CD4-positive, alpha-beta T cell treated with Interleukin-2 at 100 ng/mL for 4 hours (primary cell): ENCODE results near the gene TMEM72.

Source experiments
- DNase-seq: peaks from one replicate; pipeline ENCODE4 v3.0.0-alpha.2; 2020; ENCODE audit warnings: low spot score

The TMEM72 gene

DNA sequence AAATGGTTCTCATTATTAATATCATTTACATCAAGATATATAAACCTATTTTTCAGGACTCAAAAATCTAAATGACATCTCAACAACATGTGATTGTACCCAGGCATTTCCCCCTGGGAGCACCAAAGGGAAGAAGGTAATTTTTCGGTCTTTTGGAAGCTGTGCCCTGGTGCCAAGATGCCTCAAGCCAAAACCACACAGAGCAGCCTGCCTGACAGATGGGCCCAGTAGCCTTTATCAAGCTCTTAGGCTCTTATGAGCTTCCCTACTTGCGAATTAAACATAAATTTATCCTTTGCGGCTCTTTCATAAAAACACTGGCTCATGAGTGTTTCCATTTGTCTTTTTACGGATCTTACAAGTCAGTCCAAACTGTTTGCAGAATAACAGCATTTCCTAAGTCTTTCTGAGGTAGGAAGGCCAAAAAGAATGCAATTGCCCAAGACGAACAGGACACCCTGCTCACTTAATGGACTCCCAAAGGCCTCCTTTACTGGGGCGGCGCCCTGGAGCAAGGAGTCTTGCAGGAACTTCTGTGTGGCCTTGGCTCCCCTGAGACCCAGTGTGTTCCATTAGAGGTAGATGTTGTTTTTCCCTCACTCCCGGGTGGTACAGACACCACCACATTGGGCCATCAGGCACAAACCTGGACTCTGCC lies 44.4 kb downstream of the TMEM72 start:
- no peak for DNase-seq

DNA sequence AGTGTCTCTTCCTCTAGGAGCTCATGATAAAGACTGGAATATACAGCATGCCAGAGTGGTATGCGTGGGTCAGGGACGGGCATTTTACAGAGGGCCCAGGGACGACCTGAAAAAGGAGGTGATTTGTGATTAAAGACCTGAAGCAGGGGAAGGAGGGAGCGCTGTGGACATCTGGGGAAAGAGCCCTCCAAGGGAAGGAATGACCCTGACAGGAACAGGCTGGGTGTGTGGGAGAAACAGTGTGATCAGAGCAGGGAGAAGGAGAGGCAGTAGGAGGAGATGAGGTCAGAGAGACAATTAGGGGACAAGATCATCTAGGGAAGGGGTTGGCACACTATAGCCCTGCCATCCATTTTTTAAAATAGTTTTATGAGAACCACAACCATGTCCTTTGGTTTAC lies 45.1 kb downstream of the TMEM72 start:
- no peak for DNase-seq

DNA sequence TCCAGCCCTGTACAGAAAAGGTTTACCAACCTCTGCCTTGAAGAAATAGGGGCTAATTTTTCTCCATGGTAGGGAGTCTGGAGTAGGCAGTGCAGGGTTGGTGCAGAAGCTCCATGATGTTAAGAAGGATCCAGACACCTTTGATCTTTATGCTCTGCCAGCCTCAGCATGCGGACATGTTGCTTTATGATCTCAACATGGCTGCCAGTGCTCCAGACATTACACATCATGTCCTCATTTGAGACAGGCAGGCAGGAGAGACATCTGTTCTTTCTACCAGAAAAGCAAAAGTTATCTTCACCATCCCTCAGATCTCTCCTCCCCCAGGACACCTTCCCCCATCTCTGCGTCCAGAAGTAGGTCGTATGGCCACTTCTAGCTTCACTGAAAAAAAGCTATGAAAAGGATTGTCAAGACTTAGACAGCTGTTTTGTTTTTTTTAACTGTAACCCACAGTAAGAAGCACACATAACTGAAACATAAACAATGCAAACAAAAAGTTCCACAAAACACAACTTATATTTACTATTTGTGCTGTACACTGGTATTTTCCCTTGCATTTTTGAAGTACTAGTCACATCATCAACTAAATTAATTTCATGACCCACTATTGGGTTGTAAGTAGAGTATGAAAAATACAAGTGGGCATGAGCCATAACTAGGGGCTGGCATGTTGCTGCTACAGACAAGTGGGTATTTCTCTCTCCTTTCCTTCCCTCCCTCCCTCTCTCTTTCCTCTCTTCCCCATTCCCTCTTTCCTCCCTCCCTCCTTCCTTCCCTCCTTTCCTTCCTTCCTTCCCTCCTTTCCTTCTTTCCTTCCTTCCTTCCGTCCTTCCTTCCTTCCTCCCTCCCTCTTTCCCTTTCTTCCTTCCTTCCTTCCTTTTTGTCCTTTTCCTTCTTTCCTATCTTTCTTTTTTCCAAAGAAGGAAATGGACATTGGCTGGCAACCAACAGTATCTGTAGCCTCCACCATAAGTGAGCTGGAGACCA lies 45.9 kb downstream of the TMEM72 start:
- DNase-seq = no peak

DNA sequence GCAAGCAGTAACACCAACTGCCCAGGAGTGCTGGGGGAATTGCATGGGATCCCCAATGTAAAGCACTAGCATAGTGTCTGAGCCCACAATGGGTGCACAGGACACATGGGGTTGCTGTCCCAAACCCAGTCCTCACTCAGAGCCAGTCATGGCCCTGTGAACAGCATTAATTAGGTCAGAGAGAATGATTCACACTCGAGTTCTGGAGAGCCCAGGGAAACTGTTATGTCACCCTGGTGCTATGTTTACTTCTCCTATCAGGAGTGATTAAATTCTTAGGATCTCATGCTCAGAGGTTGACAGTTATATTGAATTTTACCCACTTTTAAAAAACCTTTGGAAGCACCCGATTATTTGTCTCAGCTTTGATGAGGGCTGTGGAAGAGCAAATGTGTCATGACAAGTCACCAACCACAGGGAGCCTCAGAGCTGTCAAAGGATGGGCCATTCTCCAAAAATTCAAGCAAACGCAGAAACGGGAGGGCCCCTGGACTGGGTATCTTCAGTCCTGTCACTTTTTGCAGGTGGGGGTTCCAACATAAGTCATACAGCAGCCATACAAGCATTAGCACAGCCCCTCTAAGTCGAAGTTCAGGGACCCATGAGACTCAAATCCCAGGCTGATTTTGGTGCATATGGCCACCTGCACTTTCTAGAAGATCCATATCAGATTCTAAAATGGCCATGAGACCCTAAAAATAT lies 47.2 kb downstream of the TMEM72 start:
- DNase-seq = no peak

DNA sequence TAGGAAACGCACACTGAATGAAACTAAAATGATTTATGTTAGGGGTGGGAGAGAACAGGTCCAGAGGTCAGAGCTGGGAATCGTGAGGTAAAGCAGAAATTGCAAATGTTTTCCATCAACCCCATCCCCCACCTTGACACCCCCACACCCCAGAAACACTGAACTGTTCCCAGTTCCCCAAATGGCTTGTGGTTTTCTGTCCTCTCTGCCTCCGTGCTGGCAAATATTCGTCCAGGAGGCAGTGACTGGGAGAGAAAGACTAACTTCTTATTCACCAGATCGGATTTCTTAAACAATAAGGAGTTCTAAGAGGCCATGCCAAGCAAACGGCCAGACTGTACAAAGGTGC lies 47.7 kb downstream of the TMEM72 start:
- no peak for DNase-seq

DNA sequence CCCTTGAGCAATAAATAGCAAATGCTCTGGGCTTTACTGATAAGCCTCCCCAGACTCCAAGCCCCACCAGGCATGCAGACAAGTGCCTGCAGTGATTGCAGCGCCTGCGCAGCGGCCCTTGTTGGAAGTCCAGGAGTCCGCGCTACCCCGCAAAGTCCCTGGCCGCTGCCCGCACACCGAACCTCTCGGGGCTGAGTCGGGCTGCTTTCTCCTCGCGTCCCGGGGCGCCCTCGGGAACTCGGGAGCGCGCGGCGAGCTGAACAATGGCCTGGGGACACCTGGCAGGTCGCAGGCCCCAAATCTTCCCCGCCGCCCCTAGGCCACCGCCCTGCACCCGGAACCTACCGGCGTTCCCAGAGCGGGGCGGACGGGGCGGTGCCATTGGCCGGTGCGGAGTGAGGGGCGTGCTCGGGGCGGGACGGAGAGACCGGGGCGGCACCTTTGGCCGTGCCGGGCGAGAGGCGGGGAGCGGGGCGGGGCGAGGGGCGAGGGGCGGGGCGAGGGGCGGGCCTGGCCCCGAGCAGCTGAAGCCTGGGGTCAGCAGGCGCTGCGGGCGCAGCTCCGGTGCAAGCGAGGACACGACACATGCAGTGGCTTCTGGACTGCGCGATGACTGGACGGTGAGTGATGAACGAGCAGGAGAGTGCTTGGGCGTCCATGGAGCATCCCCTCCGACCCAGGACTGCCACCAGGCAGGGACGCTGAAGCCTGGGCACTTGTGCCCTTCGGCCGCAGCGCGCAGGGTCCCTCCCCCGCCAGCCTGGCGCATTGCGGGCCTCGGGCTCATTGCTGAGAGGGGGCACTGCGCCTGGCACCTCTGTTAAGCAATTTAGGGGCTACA lies 48.3 kb downstream of the TMEM72 start, which contains the start of gene RASSF4:
Gene RASSF4 (plus strand): TSS at position 556 of the 841 bp plus-strand sequence. CDS start 10,401 bp downstream, outside the sequence.
- peak; percentile 91 for DNase-seq

DNA sequence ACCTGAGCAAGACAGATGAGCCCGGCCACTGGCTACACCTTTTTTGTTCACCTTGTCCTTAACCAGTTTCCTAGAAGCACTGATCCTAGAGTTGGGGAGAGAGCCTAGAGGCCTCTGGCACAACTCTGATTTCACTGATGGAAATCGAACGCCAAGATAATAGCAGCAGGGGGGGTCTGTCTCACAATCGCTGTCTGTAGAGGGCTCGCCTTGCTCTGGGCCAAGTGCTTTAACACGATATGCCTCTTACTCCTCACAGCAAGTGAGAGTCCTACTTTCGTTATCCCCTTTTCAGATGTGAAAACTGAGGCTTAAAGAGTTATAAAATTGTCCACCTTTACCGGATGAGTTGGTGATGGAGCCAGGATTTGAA lies 48.9 kb downstream of the TMEM72 start:
- DNase-seq = no peak

DNA sequence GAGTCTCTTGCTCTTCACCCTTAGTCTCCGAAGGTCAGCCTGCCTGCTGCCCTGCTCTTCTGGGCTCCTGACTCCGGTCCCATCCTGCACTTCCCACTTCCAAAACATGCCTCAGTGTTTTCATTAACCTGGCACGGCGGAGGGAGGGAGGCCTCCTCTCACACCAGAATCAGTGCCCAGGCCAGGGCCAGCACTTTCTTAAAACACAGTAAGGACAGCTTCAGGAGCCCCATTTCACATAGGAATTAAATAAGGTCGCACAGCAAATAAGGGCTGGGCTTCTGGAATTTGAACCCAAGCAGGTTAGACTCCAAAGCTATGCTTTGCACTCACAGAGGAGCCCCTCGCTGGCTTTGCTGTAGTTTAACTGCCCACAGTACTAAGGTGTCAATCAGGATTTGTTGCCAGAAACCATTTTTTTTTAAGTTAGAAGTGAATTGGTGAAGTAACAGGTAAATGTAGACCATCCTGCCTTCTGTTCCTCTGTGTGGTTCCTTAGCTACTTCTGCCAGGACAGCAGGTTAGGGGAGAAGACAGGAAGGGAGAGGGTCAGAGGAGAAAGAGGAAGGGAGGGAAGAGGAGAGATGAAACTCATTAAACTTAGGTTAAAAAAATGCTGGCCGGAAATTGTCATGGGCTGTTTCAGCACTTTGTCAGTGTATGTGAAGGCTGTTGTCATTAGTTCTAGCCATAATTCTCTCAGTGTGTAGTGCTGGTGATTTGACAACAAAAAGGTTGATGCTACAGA lies 49.5 kb downstream of the TMEM72 start:
- no peak for DNase-seq

DNA sequence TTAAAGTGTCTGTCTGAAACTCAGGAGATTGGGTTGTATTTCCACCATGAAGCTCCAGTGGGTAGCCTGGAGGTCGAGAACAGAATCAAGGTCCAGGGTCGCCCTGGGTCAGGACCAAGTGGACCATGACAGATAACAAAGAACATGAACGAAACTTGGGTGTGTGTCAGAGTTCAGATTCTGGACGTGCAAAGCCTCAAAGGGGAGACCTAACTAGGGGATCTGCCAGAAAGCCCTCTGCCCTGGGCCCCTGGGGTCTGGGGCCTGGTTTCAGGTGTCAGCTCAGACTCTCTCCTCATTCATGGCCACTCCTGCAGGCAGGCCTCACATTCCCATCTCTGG lies 50.1 kb downstream of the TMEM72 start:
- no peak for DNase-seq

DNA sequence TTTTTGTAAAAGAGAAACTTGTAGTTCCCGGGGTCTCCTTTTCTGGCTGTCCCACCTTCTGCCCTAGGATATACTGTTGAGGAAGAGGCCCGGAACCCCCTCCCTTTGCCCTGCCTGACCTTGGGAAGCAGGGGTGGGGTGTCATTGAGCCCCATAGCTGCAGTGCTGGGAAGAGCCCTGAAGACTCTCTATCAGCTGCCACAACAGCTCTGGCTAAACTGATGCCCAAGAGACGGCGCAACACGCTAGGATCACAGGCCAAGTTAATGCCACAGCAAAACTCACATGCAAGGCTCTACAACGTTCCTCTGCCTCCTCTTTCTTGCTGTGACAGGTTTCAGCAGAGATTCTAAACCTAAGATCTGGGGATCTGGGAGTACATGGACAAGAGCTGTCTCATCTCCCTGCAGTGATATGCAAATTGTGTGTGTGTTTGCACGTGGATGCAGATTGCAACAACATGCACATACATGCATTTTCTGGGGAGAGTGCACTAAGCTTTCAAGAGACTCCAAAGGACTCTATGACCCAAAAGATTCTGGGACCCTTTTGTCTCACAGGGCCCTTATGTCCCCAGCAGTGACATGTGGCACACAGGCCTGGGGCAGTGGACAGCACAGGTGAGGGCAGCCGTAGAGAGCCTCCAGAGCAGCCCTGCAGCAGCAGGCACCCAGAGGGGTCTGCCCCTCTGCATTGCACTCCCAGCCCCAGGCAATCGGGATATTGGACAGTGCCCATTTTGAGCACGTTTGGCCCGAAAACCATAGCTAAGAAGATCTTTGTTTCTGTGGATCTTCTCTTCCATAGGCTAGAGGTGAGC lies 51.0 kb downstream of the TMEM72 start:
- DNase-seq = no peak

DNA sequence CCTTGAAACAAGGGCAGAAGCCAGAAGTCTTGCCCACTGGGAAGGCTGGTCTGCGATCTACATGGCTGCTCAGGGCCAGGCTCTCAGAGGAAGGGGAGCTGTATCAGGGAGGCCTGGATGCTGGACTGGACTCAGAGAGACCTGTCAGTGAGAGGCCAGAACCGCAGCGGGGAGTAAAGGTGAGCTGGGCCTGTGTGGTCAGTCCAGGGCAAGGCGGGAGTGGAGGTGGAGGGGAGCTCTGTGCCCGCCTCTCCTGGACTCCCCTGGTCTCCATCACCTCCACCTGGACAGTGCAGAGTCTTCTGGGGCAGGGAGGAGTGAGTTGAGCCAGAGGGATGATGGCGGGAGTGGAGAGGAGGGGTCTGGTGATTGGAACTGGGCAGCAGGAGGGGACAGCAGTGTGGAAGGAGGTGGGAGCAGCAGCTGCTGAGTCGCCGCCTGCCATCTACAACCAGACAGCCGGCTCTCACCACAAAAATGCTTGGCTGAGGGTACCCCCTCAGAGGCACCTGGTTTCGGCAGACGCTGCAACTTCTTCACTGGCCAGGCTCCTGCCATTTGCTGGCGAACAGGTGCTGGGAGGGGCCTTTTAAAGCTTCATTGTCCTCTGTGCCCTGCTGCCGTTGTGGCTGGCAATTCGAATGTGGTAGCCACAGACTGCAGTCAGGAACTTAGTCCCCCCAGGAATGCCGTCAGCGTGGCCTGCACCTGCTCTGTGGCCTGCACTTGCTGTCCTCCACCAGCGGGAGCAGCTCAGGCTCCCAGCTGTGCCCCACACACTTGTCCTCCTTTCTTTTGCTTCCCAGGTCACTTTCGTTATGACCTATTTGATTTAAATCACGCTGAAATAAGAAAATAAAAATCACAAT lies 52.0 kb downstream of the TMEM72 start:
- DNase-seq = no peak

DNA sequence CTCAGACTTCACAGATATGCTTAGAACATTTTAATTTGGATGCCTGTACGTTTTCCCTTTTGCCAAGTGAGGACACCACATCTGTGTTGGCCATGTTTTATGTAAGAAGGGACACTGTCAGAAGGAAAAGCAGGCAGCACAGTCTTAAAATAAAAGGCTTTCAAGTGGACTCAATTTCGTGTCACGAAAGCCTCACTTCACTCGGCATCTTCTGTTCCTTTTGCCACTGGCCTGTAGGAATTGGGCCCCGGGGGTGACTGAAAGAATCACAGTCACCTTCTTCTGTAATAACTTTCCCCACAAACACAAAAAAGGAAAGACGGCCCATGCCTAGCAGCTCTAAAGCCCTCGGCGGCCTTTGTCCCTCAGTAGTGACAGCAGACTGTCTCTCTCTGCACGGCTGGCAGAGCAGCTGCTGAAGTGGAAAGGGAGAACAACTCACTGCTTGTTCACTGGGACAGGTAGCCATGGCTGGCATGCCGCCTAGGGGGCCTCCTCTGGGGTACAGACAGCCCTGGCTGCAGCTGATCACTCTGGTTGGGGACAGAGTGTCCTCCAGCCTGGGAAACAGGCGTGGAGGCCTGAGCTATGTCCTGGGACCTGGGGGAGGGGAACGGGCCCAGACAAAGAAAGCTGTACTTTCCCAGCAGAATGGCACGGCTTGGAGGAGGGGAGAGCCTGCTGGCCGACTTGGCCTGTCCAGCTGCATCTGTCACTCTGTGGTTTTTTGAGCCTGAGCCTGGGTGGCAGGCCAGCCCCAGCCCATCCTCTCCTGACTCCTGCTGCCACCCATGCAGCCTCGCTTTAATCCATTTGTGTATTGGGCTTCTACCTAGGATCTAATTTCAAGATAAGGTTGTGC lies 52.9 kb downstream of the TMEM72 start:
- no peak for DNase-seq

DNA sequence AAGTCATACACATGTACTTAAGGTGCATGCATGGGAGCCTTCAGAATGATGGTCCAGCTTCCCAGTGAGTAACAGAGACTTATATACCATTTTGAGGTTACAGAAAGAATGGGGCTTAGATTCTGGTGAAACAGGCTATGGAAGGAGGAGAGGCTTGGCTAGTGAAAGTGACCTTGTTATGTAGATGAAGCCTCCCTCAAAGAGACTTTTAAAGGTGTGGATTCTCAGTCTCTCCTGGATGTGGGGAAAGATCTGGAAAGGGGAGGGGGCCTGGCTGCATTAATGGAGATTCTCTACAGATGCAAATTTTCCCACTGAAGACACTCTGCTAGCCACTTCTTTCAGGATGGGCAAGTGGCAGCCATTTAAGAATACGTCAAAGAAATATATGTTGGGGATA lies 54.0 kb downstream of the TMEM72 start:
- DNase-seq = no peak

DNA sequence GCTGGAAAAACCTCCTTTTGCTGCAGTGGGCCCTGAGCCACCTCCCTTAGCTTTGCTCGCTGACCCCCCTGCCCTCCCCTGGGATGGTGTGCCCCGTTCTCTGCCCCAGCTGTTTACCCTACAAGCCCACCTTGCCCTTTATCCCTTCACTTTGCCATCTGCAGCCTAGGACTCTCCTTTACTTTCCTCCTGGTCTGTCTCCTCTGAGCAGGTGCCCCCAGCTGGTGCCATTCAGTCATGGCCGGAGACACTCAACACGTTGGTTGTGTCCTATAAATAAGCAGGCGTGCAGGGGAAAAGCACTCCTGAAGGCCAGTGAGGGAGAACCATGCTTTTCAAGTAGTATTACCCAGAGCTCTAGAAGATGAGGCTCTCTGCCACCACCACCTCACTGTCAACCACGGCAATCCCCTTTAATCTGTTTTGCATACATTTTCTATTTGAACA lies 54.5 kb downstream of the TMEM72 start:
- DNase-seq = no peak

DNA sequence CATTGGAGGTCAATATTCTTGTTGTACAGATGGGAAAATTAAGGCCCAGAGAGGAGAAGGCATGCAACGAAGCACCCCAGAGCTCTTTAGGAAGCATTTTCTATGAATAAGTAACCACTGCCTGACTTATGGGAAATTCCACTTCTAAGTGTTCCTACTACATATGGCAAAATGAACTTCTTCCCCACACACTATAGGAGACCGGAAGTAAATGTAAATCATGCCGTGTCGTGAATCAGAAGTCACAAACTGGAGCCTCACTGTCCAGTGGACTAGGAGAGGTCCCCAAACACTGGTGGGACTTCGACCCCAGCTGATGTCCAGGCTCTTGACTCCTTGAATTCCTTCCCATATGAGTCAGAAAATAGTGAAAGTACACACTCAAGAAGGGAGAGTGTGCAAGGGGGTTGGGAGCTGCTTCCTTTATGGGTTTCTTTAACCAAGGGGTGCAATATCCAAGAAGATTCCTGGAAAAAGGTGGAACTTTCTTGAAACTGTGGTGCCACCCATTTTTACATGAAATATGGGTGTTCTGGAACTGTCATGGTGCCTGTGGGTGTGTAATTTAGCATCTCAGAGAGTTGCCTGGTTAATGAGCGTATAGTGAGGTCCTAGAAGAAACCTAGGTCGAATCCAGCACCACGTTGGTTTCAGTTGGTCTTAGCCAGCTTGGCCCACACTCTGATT lies 55.1 kb downstream of the TMEM72 start:
- DNase-seq = no peak

DNA sequence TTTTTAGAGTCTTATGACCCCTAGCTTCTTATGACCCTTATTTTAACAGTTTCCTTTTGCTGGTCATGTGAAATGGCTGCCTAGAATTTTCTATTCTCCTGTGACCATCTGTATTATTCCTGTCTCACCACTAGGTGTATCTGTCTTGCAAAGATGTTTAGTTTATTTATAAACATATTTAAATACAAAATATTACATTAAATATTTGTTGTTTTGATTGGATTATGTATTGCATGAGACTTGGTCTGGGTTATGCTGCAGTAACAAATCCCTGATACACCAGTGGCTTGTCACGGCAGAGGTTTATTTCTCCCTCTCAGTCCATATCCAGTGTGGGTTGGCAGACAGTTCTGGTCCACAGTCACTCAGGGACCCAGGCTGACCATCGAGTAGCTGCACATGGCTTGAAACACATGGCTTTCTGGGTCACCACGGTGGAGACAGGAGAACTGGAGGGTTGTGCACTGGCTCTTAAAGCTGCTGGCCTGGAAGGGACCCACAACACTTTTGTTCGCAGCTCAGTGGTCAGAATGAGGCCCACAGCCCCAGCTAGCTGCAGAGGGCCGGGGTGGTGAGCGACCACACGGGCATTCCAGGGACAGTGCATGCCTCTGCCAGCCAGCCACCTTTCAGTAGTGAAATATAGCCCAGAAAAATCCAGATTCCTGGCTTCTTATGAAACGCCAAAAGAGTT lies 55.8 kb downstream of the TMEM72 start:
- DNase-seq = no peak

DNA sequence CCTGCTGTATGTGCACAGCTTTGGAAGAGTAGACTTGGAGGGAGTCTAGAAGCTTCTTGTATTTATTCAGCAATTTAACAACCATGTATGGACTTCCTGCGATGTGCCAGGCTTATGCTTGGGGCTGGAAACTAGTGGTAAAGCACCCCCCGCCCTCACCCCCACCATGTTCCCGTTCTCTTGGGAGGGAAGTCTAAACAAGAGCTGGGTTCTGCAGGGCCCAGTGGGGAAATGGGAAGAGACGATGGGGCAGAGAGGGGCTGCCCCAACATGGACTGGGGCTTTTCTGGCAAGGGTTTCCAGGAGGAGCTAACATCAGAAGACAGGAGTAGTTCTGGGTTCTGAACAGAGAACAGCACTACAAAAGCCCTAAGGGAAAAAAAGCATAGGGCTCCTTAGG lies 56.5 kb downstream of the TMEM72 start:
- no peak for DNase-seq
